ENCODE data around the gene ADAMTS9.

GRCh38 chr3:64552160-64552559 is 135.6 kb downstream of the ADAMTS9 start:
- TF ChIP-seq CTCF (IDR thresholded peaks at IDR 0.05) (no peak), POLR2AphosphoS5 (IDR thresholded peaks at IDR 0.05) (no peak), POLR2A (IDR thresholded peaks at IDR 0.05) (no peak)

Data from prostate gland (tissue), 2 donors.